NCI-H748 treated with DMSO at 0.1 percent for 48 hours (cell line): Measurements from ENCODE around the gene CST9.
"Not testable (repeated sequence)": the region's sequence is repeated elsewhere in the genome, so short reads cannot be mapped to it uniquely, and the experiment has no call there.

ENCODE experiments used
- DNase-seq: peaks from one replicate; lab custom pipeline; 2025; lab: John Stamatoyannopoulos, UW

CST9 gene

DNA sequence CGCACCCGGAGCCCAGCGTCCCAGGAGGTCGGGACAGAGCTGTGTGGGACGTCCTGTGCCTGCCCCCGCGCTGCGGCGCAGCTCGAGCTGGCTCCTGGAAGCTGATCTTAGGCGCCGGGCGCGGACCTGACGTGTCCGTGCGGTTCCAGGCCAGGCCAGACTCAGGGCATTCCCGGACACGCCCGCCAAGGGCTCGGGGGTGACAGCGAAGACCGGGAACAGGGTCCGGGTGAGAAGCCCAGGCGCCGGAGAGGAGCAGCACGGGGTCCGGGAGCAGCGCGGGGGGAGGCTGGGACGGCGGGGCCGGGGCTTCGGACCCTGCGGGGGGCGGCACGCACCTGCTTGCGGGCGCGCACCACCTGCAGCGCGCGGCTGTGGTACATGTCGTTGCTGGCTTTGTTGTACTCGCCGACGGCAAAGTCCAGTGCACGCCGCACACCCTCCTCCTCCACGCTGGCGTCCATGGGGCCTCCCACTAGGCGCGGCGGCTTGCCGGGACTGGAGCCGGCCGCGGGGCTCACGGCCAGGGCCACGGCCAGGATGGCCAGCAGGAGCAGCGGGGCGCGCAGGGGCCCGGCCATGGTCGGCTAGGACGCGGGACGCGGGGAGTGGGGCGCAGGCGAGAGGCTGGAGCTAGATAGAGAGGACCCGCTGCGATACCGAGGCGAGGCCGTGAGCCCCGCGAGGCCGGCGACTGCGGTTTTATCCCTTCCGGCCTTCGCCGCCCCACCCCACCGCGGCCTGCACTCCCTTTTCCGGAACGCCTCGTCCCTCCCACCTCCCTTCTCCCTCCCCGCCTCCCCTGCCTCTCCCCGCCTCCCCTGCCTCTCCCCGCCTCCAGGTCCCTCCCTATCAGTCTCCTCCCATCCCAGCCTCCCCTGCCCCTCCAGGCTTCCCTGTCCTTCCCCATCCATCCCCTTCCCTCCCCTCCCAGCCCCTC lies 31.8 kb upstream of the CST9 start, which contains the start of gene CST3:
TSS of gene CST3 (minus strand) at position 674 of the 940 bp plus-strand sequence. CDS start at position 581, 93 bp downstream.
- peak; percentile 85 for DNase-seq

DNA sequence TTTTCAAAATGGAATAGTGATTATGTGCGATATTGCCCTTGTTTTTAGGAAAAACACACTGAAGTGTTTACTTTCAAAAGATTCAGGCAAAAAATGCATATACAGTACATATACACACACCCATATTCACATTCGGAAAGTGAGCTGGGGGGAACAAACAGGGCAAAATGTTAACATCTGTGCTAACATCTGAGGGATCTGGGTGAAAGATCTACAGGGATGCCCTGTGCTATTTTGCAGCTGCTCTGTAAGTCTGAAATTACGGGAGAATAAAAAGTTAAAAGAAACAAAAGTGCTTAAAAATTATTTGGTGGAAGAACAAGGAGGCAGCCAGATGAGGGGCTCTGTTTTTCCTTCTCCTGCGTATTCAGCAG lies 31.2 kb upstream of the CST9 start:
- no peak for DNase-seq

DNA sequence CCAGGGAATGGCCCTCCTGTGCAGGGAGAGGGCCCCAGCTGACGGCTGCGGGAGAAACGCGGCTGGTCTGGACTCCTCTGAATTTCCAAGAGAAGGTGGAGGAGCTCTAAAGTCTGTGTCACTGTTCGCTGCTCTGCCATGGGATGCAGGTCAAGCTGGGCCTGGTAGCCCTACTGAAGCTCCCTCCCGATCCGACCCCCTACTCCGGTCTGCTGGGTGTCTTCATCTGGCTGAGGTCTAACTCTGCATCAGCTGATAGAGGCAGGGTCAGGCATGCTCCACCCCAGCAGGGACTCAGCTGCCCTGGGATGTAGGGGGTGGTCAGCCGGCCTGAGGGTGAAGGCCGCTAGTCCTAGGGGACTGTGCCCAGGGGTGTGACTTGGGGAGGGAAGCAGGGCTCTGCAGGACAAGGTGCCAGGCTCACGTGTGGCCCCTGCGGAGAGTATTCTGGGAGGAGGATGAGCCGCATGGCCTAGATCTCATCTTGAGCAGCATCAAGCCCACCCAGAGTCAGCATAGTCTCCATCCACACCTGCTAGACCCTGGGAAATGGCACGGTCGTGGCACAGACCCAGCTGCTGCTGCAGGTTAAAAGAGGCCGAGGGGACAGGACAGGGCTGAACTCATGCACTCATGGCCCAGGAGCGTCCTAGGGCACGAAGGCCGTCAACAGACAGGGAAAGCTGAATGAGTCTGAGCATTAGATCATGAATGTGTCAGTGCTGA lies 30.6 kb upstream of the CST9 start:
- no peak for DNase-seq

DNA sequence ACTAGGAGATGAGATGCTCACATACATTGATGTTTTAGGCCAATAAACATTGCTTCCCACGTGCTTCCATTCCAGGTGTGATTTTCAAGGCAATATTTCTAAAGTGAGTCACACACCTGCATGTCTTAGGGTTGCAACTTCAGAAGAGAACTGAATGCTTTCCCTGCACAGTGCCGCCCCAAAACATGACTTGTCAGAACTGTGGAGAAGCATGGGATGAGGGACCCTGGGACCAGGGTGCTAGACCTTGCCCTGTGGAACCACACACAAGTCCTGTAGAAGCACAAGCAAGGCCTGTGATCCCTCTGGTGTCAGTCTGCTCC lies 30.0 kb upstream of the CST9 start:
- not testable (repeated sequence) for DNase-seq

DNA sequence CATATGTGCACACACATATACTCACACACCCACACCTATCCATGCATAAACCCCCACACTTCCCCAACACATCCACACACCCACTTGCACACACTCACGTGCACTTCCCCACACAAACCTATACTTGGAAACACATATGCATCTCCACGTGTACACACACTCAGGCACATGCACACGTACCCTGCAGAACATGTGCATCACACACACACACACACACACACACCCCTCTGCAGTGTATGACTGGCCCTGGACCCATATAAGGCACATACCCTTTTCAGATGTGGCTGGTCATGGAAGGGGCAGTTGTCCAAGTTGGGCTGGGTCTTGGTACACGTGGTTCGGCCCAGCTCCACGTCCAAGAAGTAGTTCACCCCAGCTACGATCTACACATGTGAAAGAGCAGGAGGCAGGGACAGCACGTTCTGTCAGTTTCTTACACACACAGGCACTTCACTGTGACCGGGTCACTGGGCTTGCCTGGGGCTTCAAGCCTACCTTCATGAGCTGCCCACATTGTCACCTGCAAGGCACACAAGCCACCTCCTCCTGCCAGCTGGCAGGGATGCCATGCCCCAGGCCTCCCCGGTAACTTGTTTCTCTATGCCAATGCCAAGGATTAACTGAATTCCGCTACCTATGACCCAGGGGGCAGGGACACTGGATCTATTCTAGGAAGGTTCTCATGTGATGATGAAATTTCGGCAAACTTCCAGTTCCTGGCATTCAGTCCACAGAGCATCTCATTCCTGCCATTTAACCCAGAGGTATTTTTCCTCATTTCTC lies 29.5 kb upstream of the CST9 start:
- no peak for DNase-seq

DNA sequence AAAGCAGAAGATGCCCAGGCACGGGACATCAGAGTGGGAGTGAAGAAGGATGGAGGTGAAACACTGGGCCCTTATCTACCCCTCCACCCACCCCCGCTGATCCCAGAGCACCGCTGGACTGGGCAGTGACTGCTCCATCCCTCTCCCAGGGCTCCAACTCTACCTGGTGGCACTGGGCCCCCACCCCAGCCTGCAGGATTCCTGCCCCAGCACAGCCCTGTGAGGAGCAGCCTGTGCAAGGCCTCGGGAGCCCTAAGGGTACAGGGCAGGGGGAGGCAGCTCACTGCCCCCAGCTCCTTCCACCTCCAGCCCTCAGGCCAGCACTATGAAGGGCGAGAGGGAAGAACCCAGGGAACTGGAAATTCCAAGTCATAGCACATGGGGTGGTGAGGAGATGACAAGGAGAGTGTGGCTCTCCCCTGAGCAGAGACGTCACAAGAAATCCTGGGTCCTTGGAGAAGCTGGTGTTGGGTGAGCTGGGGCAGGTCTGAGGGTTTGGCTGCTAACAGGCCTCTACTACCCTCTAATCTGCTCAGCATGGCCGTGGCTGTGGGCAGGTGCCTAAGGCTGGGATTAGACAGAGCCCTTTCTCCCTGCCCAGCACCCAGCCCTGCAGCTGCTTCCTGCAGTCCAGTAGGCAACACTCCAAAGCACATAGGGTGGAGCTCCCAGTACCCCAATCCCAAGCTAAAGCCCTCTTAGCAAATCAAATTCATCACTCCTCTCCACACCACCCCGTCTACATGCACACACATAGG lies 28.5 kb upstream of the CST9 start:
- no peak for DNase-seq

DNA sequence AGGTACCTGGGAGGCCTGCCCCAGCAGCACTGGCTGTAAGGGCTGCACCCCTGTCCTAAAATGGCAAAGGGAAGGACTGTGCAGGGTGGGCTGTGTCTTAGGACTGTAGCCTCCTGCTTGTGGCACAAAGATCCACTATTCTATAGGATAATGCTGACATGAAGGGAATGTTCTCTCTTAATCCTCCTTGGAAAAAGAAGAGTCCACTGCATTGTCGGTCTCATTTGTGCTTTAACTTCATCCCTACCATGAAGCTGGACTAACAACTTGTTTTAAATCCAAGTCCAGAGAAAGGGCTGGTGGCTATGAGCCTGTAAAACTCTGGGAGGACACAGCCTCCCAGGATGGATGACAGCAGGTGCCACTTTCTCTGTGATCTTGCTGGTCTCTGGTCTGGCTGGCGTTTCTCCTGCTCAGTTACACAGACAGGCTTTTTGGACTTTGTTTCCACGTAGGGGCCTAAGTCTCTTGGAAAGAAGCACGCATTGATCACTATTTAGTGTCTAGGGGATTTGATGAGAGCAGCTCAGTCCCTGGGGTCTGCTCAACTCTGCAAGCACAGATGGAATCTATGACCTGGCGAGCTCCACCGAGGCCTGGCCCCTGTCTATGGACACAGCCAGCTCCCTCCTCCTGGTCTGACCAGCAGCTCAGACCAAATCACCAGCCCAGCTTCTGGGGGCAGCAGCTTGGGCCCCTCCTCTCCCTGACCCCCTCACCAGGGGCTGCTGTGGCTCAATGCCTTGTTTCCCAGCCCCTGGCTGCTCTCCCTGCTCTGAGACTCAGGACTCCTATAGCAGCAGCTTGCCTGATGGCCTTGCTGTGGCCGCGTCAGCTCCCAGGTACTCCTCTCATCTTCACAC lies 27.2 kb upstream of the CST9 start:
- DNase-seq: no peak

DNA sequence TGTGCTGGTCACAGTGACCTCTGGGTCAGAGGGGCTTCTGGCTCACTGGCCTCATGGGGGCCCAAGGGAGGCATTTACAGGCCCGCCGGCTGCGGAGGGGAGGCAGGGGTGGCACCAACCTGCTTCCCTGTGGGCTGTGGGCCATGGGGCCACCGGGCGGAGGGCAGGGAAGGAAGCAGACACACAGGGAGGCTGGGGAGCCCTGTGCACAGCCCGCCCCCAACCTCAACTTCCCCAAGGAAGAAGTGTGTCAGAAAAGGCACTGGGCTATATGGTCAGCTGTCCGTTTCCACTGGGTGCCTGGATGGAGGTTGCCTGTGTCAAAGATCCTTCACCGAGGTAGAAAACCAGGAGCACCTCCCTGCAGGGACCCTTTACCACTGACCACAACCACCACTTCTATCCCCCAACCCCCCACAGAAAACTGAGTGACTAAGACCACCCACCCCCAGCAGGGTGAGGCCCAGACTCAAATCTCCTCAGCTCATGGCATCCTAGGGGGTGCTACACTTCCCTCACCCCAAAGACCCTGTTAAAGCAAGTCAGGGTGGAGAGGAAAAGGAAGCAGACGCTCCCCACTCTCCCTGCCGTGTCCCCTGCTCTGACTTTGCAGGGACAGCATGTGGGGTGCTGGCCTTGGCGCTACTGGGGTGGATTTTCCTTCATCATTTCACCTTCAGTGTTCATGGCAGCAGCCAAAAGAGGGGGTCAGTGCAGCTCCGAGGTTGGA lies 26.4 kb upstream of the CST9 start:
- no peak for DNase-seq

DNA sequence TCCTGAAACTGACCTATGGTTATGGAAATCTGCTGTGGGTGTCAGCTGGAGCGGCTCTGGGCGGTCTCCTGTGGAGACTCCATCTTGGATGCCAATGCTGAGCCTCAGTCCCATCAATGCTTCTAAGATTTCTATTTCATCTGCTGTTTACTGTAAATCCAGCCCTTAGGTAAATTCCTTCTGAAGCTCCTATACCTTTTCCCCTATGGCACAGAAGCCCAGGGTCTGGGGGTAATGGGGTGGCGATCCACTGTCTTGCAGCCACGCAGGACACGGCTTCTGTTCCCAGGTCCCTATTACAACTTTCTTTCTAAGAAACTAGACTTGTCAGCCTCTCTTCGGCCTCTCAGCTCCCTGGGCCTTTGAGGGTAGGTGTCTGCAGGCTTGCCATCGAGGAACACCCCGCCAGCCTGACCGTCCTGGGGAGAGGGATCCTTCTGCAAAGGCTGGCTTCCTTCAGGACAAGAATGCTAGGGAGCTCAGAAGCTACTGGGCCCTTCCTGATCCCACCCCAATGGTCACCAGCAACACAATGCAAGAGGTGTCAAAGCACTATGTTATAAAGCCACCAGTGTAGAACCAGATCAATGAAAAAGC lies 25.6 kb upstream of the CST9 start:
- DNase-seq: no peak

DNA sequence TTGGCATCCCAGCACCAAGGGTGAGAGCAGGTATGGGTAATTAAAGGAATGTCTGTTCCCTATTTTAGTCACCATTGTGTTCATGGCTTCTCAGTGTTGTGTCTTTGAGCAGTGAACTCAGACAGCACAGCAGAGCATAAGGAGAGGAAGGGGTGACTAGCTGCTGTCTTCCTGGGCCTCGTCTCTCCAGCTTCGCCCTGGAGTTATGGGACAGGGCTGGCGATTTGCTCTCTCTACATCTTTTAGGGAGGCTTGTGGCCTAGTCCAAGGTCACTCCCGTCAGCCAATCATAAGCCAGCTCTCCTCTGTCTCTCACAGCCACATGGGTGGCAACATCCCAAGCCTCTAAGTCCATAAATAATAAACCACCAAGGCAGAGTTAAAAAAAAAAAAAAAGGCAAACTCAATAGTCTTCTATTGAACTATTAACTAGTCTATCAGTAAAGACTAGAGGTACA lies 24.7 kb upstream of the CST9 start:
- no peak for DNase-seq

DNA sequence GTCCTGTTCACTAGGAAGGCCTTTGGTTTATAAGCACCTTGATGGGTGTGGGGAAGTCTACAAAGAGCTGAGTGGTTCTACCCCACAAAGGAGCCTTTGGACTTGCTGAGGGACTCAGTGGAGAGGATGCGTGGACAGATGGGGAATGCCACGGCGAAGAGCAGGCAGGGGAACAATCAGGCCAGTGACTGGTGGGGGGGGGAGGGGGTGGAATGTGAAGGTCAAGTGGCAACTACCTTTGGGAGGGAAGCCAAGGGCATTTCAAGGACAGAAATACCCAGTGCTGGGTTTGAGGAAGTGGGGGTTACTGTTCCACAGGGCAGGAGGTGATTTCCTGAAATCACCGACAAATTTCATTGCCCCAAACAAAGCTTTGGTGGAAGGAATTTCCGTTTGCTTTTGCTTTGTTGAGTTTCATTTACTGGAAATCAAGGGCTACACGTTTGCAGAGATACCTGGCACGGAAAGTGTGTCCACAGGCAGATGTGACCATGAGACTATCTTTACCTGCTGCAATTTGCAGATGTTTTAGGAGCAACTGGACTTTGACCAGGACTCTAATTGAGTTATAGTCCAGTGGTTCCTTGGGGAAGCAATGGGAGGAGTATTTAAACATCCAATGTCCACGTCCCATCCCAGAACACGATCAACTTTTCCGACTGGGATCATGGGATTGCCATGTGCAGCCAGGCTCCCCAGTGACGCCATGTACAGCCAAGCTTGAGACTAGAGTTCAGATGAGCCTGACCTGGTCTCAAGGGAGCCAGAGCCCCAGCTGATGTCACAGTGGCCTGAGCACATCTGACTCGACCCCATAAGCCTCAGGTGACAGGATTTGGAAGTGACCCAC lies 24.1 kb upstream of the CST9 start:
- no peak for DNase-seq

DNA sequence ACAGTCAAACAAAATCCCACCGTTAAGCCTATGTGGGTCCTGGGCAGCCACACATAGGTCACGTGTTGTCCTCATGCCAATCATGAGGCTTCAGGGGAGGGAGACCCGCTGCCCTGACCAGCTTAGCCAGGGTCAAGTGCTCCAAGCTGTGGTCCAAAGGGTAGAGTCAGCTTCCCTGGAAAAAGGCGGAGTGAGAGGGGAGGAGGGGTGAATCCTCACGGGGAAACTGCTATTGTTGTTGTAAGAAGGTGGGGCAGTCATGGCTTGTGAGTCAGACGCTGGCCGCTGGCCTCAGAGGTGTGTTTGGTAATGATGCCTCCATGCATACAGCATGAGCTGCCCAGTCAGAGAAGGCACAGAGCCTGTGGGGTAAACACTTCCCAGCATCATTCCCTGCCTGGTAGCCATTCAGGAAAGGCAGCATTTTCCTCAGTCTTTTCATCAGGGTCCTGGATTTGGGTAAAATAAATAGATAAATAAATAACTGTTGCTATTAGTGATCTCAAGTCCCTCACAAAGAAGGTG lies 23.4 kb upstream of the CST9 start:
- no peak for DNase-seq

DNA sequence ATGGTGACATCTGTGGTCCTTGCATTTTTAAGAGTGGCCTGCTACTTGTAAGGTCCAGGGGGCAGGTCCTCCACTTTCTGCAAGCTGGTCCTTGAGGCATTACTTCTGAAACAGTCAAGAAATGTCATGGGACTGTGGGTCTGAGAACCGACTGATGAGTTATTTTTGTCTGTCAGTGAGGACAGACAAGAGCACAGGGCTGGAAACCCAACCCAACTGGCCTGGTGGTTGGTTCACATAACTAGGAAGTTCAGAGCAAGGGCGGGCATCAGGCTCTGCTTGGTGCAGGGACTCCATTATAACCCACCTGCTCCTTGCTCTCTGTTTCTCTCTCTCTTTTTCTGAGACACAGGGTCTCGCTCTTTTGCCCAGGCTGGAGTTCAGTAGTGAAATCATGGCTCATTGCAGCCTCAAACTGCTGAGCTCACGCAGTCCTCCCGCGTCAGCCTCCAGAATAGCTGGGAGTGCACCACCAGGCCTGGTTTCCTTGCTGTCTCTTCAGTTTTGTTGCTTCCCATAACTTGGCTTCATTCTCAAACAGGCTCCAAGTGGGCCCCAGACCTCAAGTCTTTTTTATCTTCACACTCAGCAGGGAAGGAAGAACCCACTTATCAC lies 22.8 kb upstream of the CST9 start:
- no peak for DNase-seq

DNA sequence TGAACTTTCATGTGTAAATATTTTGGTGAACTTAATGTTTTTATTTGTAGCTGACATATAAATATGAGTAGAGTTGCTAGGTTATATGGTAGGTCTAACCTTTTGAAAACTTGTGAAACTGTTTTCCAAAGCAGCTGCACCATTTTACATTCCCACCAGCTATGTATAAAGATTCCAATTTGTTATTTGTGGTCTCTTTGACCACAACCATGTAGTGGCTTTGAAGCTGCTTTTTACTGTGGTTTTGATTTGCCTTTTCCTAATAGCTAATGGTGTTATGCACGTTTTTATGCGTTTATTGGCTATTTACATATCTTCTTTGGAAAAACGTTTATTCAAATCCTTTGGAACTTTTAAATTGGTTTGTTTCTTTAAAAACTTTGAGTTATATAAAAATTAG lies 21.8 kb upstream of the CST9 start:
- no peak for DNase-seq

DNA sequence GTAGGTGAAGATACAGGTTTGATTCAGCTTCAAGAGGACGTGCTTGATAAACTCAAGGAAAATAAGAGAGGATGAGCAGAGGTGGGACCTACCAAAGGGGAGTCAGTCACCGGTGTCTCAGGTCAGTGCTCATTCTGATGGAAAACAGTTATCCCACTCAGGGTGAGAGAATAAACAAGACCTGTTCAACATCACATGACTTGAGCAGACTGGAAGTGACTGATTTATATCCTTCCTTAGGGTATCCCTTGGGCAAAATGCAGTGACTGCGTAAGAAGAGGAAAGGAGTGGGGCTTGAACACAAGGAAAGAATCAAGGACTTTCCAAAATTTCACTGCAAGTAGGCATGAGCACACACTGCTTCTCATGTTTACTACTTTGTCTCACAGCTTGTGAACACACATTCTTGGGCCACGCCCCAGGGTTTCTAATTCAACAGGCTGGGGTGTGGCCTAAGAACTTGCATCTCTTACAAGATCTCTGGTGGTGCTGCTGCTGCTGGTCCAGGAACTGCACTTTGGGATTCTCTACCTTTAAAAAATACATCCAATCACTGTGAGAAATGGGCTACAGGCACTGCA lies 20.4 kb upstream of the CST9 start:
- no peak for DNase-seq

DNA sequence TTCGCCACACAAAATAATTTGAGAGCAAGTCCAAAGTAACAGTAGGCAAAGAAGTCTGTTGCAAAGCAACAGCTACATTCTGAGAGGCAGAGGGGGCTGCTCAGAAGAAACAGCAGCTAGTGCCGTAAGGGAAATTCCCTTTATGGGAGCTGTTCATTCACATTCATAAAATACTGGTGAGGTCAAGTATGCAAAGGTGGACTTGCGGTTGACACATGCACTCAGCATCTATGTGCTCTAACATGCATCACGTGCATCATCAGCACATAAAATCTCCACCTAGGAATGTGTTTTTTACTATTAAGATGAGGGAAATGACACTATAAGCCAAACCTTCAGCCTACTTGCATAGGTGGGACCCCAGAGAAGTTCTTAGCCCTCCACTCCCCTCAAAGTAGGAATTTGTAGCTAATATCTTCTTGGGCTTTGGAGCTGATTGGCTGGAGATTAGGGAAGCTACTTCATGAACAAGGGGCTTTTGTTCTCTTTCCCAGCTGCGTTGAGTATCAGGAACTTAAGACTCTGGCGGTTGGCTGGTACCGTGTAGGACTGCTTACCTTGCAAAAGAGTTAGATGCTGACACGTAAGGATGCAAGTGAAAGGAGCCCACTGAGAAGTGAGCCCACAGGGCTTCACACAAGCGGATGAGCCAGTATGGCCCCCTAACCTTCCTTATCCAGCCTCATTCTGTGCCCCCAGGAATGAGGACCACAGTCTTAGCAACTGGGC lies 19.7 kb upstream of the CST9 start:
- no peak for DNase-seq

DNA sequence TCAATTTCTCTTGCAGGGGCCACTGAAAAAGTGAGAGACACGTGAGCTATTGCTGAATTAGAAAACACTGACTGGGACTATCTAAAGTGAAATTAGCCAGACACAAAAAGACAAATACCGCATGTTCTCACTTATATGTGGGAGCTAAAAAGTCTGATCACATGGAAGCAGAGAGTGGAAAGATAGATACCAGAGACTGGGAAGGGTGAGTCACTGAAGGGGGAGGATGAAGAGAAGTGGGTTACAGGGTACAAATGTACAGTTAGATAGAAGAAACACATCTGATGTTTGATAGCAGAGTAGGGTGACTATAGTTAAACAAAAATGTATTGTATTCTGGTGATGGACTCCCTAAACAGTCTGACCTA lies 18.6 kb upstream of the CST9 start:
- DNase-seq: no peak
